Muscle layer of duodenum (tissue), 2 donors: ENCODE data around the gene SPAG17.
A peak's percentile ranks its signal among the peaks of the same experiment; 100 is the strongest.

Source experiments
- H3K27ac ChIP-seq: one replicate; pipeline ENCODE4 v1.7.0; 2013; ENCODE audit warnings: mild to moderate bottlenecking, low read length
- H3K27me3 ChIP-seq: one replicate; pipeline ENCODE4 v1.7.0; 2013; ENCODE audit warnings: low read depth, mild to moderate bottlenecking, control low read depth, low read length
- H3K36me3 ChIP-seq, 2 donors: one replicate each; pipeline ENCODE4 v1.7.0; 2013; ENCODE audit warnings: low read length in 2 of 2, control low read depth in 1 of 2, mild to moderate bottlenecking in 1 of 2; ENCODE audit not compliant: insufficient read depth in 2 of 2, control insufficient read depth in 1 of 2
- H3K4me1 ChIP-seq, 2 donors: one replicate each; pipeline ENCODE4 v1.7.0; 2013; ENCODE audit warnings: low read length in 2 of 2, mild to moderate bottlenecking in 2 of 2, control low read depth in 1 of 2, moderate library complexity in 1 of 2; ENCODE audit not compliant: insufficient read depth in 2 of 2, control insufficient read depth in 1 of 2
- H3K4me3 ChIP-seq, 2 donors: one replicate each; pipeline ENCODE4 v1.7.0; 2013; ENCODE audit warnings: low read length in 2 of 2, low read depth in 1 of 2, mild to moderate bottlenecking in 1 of 2
- H3K9me3 ChIP-seq, 2 donors: one replicate each; pipeline ENCODE4 v1.7.0; 2013; ENCODE audit warnings: low read length in 2 of 2, control low read depth in 1 of 2, mild to moderate bottlenecking in 1 of 2; ENCODE audit not compliant: control insufficient read depth in 1 of 2
- donor health status: healthy.

SPAG17 gene

DNA sequence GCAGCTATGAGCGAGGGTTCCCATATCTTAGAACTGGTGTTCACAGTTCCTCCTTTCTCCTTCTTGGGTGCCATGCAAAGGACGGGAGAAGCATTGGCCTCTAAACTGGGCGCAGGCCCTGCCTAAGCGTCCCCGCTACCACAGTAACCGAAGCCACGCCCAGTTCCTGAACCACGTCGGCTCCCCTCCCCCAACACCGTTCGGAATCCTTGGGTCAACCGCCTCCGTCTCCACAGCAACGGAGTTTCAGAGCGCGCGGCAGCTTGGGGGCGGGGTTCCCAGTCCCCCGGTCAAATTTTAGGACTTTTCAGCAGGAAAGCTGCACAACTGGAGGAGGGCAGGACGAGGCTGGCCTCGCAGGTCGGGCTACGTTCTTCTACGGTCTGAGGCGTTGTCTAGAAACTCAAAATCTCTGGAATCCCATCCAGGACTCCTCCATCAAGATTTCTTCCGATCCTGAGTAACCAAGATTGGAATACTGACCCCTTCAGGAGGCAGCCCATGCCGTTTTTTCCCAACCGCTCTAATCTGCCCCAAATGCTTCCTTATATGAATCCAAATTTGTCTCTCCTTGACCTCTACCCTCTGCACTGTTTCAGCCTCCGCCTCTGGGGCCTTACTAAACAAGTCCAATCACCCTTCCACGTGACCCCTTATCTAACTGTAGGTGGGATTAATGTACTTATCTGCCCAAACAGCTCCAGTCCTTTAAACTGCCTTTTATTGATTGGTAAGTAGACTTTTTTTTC lies at the start of gene SPAG17:
Gene SPAG17, minus strand, starts transcription at position 145 of the 749 bp plus-strand sequence. Its CDS starts 71 bp downstream, at position 74.
- Histone ChIP-seq H3K36me3 (no peaks in the 10 kb centered on the region), H3K27me3 (no peaks in the 10 kb centered on the region), H3K27ac (no peak within 1 kb of the TSS), H3K4me3 (peak within 1 kb of the TSS; percentile 51 to 63), H3K9me3 (no peaks in the 10 kb centered on the region), H3K4me1 (peaks cover 0 to 5% of the 10 kb centered on the region in 2 donors)

DNA sequence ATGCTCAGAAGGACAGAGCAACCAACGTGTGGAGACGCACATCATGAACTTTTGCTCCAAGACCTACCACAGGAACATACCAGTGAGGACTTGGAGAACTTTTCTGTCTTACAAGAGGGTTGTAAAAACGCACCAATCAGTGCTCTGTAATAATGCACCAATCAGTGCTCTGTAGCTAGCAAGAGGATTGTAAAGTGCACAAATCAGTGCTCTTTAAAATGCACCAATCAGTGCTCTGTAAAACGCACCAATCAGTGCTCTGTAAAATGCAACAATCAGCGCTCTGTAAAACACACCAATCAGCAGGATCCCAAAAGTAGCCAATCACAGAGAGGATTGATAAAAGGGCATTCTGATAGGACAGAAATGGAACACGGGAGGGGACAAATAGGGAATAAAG lies 40.4 kb upstream of the SPAG17 start:
- H3K36me3 ChIP-seq = no peaks in the 10 kb centered on the region
- H3K4me1 ChIP-seq = no peaks in the 10 kb centered on the region
- no peak overlapping the region for H3K27ac ChIP-seq
- no peak overlapping the region for H3K4me3 ChIP-seq
- no peaks in the 10 kb centered on the region for H3K9me3 ChIP-seq
- H3K27me3 ChIP-seq = no peaks in the 10 kb centered on the region

DNA sequence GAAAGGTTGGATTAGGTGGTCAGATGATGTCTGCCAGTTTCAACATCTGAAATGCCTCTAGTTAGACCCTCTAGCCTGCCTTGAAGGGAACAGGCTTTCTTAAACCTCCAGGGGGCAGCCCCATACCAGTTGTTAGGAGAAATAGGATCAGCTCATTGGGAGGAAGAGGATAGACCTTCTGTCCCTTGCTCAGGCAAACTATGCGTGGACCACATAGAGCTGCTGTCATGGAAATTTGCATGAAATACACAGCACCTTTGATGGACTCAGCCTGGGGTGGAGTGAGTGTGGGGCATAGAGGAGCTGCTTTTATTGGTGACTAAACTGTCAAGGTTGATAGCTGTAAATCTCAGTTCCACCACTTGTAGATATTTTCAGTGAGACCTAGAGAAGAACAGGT lies 38.4 kb upstream of the SPAG17 start:
- Histone ChIP-seq H3K4me3 (no peak overlapping the region), H3K9me3 (no peaks in the 10 kb centered on the region), H3K36me3 (no peaks in the 10 kb centered on the region), H3K27ac (no peak overlapping the region), H3K4me1 (no peaks in the 10 kb centered on the region), H3K27me3 (no peaks in the 10 kb centered on the region)

DNA sequence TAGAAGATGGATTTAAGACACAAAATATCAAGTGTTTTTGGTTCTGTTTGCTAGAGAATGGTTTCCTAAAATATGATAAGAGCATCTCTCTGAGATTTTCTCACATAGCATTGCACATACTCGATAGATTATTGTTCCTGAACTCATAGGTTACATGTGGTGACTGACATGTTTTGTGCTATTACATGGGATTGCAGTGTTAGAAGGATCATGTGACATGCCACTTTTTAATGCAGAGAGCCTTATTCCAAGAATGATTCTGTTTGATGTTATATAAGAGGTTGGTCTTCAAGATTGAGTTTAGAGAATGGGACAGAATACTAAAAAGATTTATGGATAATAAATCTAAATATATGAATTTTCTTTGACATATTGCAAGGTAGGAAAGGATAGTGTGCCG lies 34.4 kb upstream of the SPAG17 start:
- no peaks in the 10 kb centered on the region for H3K9me3 ChIP-seq
- no peaks in the 10 kb centered on the region for H3K36me3 ChIP-seq

DNA sequence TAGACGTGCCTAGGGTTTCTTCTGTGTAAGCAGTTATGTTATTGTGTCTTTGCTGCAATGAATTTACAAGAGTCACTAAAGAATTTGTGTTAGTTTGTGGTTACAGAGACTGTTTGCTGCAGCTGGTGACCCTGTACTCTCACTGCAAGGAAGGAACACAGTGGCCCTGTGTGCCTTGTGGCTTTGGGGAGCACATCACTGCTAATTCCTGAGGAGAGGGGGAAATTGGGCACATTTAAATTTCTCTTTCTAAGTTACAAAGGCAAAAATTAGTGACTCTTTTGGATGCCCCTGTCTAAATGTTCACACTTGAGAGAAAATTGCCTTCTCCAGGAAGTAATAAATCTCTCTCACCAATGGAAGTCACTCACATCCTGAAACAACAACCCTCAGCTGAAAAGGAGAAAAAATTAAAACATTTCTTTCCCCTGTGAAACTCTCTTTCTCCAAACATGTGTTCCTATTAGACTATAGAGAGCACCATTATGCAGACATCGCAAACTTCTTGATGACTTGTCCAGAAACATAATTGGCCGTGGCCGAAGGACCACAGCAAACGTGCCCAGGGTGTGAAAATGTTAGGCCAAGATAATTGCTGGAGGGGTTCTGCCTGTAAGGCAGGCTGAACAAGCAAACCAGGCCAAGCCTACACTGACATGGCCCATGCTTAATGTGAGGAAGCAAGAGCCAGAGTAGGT lies 32.3 kb upstream of the SPAG17 start:
- no peak overlapping the region for H3K4me3 ChIP-seq
- no peaks in the 10 kb centered on the region for H3K4me1 ChIP-seq
- no peak overlapping the region for H3K27ac ChIP-seq
- no peaks in the 10 kb centered on the region for H3K9me3 ChIP-seq
- H3K27me3 ChIP-seq = no peaks in the 10 kb centered on the region
- H3K36me3 ChIP-seq = no peaks in the 10 kb centered on the region

More for the DNA sequence above, 34.4 kb upstream of the SPAG17 start:
- Histone ChIP-seq H3K27me3 (no peaks in the 10 kb centered on the region), H3K4me1 (no peaks in the 10 kb centered on the region), H3K27ac (no peak overlapping the region), H3K4me3 (no peak overlapping the region)

DNA sequence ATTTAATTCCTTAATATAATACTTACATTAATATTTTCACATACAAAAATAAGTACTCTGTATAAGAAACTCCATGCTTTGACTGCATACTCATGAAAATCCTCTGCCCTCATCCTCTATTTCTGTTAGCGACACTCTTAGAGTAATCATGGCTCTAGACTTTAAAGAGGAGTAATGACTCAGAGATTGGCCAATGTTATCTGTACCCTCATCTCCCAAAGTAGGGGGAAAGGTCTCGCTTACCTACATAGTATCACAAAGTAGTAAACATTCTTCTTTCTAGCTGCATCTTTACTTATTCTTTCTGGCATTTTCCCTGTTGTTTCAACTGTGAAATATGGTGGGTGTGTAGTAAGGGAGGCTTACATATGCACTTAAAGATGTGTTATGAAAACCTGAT lies 29.8 kb upstream of the SPAG17 start:
- H3K27me3 ChIP-seq = no peaks in the 10 kb centered on the region
- no peaks in the 10 kb centered on the region for H3K9me3 ChIP-seq
- H3K4me3 ChIP-seq = no peak overlapping the region
- H3K4me1 ChIP-seq = no peaks in the 10 kb centered on the region
- no peaks in the 10 kb centered on the region for H3K36me3 ChIP-seq
- no peak overlapping the region for H3K27ac ChIP-seq

DNA sequence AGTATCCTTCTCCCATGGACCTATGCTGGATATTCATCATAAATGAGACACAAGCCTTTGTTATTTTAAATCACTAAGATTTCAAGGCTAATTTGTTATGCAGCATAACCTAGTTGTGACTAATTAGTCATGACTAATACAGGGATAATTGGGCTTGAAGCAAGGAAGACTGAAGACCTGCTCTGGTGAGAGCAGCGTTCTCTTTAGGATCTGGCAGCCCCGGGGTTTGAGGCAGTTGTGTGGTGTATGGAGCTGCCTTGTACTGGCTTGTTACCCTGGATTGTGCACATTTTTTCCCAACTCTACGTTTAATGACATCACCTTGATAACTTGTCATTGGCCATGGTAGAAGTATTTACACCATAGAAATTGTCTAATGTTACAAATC lies 25.7 kb upstream of the SPAG17 start:
- no peaks in the 10 kb centered on the region for H3K36me3 ChIP-seq
- H3K27ac ChIP-seq = no peak overlapping the region

DNA sequence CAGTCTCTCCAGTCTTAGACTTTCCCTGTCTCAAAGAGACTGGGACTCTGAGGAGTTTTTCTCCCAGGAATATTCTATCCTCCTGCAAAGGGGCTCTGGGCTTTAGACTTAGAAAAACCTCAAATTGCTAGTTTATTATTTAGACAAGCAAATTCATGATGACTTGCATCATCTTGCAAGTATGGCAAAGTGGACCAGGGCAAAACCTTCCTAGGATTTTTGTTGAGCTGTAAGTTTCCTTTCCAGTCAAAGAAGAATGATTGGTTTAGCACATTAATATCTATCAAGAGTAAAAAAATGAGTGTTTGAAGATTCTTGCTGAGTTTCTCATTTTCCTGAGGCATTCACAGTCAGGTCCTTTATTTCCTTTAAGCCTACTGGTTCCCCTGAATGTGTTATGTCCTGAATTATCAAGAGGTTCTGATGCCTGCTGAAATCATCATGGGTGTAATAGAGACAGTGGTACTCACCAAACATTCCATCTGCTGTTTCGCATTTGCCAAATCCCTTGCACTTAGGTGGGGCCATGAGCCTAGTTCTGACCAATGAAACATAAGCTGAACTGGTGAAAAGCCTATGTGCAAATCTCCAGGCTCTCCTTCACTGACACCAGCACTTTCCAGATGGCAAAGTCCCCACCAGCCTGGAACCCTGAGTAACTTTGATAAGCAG lies 25.2 kb upstream of the SPAG17 start:
- Histone ChIP-seq H3K4me1 (no peaks in the 10 kb centered on the region), H3K36me3 (no peaks in the 10 kb centered on the region), H3K27ac (no peak overlapping the region), H3K9me3 (no peaks in the 10 kb centered on the region), H3K4me3 (no peak overlapping the region), H3K27me3 (no peaks in the 10 kb centered on the region)

More for the DNA sequence above, 25.7 kb upstream of the SPAG17 start:
- no peaks in the 10 kb centered on the region for H3K9me3 ChIP-seq
- H3K4me3 ChIP-seq = no peak overlapping the region
- no peaks in the 10 kb centered on the region for H3K4me1 ChIP-seq
- no peaks in the 10 kb centered on the region for H3K27me3 ChIP-seq

DNA sequence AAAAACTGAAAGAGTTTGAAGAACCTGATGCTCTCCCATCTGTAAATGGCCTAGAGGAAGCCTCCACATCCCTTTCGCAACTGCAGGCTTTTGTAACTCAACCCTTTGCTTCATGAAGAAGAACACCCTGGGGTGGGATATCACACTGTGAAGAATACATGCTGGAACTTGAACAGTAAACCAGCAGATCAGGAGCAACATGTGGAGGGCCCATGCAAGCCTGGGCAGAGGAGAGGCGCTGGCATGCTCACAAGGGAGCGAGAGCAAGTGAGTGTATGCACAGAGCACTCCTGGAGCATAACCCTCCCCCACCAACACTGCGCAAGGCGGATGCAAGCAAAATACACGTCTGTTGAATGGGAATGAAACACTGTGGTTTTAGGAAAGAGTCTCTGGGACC lies 24.6 kb upstream of the SPAG17 start:
- Histone ChIP-seq H3K4me3 (no peak overlapping the region), H3K4me1 (no peaks in the 10 kb centered on the region), H3K9me3 (no peaks in the 10 kb centered on the region), H3K36me3 (no peaks in the 10 kb centered on the region), H3K27ac (no peak overlapping the region), H3K27me3 (no peaks in the 10 kb centered on the region)

DNA sequence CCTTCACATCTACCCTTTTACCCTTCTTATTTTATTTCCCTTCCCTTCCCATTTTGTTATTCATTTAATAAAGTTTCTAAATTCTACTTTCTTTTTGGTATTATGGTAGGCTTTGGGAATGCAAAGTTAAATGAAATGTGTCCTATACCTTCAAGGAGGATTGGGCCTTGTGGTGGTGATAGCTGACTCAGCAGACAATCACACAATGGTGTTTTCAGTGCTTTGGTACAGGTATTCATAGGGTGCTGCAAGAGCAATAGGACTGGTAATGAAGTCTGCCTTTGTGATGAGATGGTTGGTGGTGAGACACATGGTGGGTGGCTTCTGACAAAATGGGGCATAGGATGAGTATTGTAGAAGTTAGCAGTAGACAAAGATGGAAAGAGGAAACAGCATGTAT lies 21.9 kb upstream of the SPAG17 start:
- H3K27ac ChIP-seq = no peak overlapping the region
- H3K4me3 ChIP-seq = no peak overlapping the region
- no peaks in the 10 kb centered on the region for H3K9me3 ChIP-seq
- no peaks in the 10 kb centered on the region for H3K36me3 ChIP-seq
- H3K4me1 ChIP-seq = no peaks in the 10 kb centered on the region
- no peaks in the 10 kb centered on the region for H3K27me3 ChIP-seq

DNA sequence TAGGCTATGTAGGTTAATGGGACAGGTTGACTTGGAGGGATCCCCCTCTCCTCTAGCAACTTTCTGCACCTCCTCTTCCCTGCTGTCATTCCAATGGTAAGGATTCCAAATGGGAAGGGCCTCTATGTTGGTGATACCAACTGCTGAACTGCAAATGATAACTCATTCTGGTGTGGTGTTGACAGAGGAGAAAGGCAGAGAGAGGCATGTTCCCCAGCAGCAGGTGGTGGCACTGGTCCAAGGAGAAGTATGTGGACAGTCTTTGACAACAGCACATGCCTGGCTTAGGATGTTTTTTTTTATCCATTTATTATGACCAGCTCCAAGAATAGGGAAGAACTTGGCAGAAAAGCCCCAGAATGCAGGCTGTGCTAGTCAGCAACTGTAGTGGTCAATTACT lies 19.6 kb upstream of the SPAG17 start:
- H3K27ac ChIP-seq = no peak overlapping the region
- no peaks in the 10 kb centered on the region for H3K36me3 ChIP-seq
- H3K4me1 ChIP-seq = no peaks in the 10 kb centered on the region
- no peaks in the 10 kb centered on the region for H3K27me3 ChIP-seq
- no peak overlapping the region for H3K4me3 ChIP-seq
- no peaks in the 10 kb centered on the region for H3K9me3 ChIP-seq
